GM21447 (cell line): ENCODE measurements around the gene PRSS8.
A peak's percentile ranks its signal among the peaks of the same experiment; 100 is the strongest.
"Not testable (repeated sequence)": the region's sequence is repeated elsewhere in the genome, so short reads cannot be mapped to it uniquely, and the experiment has no call there.

Experiments
- ATAC-seq: cut with Tn5 transposase; IDR thresholded peaks from one replicate; pipeline ENCODE4 v1.9.1; 2021; ENCODE audit not compliant: unreplicated experiment

The PRSS8 gene

DNA sequence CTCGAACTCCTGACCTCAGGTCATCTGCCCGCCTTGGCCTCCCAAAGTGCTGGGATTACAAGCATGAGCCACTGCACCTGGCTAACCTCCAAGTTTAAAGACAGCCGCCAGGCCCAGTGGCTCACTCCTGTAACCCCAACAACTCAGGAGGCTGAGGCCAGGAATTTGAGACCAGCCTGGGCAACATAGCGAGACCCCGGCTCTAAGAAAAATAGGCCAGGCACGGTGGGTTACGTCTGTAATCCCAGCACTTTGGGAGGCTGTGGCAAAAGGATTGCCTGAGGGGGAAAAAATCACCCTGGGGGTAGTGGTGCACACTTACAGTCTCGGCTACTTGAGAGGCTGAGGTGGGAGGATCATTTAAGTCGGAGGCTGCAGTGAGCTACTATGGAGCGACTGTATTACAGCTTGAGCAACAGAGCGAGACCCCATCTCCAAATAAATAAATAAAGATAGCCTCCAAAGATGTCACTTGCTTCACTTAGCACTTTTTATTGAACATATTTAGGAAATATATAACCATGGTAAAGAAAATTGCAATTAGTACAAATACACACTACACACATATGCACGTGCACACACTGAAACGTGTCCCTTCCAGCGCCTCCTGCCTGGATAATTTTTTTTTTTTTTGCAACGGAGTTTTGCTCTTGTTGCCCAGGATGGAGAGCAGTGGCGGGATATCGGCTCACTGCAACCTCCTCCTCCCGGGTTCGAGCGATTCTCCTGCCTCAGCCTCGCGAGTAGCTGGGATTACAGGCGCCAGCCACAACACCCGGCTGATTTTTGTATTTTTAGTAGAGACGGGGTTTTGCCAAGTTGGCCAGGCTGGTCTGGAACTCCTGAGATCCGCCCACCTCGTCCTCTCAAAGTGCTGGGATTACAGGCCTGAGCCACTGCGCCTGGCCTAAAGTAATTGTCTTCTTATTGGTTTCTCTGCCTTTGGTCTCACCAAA lies 28.7 kb downstream of the PRSS8 start:
- no peak for ATAC-seq

DNA sequence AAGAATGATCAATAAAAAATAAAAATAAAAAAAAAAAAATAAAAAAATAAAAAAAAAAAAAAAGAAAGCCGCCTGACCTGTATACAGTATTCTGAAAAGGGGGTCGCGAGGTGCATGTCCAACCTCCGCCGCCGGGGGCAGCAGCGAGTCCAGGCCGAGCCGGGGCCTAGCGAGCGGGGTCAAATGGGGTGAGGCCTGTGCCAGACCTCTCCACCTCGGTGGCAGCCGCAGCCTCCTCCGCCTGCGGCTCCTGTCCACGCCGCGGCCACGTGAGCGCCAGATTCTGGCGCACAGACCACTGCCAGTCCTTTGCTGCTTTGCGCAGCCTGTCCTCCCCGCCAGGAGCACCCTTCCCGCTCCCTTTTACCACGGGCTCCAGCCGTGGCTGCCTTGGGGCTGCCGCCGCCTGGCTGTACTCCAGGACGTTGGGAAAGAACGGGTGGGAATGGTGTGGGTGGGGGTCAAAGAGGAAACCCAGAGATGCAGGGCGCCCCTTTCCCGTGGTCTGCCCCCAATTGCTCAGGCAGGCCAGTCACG lies 29.8 kb downstream of the PRSS8 start:
- ATAC-seq = no peak

DNA sequence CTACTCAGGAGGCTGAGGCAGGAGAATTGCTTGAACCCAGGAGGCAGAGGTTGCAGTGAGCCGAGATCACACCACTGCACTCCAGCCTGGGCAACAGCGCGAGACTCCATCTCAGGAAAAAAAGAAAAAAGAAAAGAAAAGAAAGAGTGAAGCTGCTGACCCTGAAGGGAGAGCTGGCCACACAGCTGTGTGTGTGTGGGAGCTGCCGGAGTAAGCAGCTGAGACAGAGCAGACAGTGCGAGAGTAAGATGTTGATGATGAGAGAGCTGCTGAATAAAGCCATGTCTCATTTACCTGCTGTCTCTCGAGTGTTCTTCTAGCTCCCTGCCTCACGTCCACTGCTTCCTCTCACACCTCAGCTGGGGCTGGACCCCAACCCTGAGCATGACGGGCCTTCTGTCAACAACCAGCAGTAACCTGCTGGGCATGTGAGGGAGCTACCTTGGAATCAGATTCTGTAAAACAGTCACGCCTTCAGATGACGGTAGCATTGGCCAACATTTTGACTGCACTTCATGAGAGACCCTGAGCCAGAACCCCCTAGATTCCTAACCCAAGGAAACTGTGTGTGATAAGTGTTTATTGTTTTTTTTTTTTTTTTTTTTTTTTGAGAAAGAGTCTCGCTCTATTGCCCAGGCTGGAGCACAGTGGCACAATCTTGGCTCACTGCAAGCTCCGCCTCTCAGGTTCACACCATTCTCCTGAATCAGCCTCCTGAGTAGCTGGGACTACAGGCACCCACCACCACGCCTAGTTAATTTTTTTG lies 34.5 kb downstream of the PRSS8 start:
- ATAC-seq = not testable (repeated sequence)

DNA sequence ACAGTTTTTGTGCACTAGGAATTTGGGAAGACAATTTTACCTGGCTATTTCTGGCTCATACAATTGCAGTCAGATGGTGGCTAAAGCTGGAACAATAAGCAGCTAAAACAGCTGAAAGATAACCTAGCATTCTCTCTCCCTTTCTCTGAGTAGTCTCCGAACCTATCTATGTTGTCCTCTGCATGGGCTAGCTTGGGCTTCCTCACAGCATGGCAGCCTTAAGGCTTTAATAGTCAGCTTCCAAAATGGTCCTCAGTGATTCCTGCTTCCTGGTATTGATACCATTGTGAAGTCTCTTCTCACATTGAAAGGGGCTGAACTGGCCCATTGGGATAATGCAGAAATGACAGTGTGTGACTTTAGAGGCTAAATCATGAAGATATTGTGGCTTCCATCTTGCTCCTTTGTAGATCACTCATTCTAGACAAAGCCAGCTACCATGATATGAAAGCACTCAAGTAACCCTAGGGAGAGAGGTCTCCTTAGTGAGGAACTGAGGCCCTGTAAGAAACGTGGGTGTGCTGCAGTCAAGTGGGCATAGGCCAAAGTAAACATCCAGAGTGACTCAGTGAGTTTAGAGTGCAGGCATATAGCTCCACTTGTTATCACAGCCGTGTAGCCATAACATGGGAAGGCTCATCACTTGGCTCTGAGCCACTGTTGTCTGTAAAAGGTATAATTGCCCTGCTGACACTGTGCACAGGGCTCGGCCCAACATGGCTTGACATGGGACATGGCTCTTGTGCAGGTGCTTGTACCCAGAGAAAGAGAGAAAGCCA lies 35.5 kb downstream of the PRSS8 start:
- ATAC-seq = no peak

DNA sequence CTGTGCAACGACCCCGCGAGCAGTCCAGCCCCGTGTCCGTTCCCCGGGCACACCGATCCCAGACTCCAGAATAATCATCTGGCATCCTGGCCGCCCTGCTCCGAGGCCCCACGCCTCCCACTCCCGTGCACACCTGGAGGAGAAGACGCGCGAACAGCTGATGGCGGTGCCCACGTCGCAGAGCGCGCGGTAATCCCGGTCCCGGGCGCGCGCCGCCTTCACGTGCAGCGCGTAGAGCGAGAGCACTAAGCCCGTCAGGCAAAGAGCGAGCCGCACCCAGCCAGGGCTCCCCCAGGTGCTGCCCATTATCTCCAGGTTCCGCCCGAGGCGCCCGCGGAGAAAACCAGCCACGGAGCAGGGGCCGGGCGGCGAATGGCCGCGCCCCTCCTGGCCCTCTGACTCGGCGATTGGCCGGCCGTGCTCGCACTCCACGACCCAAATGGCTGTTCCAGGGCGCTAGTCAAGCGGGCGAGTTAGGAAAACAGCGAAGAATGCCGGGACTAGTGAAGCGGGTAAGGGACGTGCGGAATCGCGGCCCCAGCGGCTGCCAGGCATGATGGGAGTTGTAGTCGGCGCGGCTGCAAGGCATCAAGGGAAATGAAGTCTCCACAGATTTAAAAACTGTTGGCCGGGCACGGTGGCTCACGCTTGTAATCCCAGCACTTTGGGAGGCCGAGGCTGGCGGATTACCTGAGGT lies 41.0 kb downstream of the PRSS8 start, which contains the start of gene VKORC1:
TSS of gene VKORC1 (minus strand) at position 374 of the 697 bp plus-strand sequence. CDS start at position 306, 68 bp downstream.
- peak; percentile 78 for ATAC-seq

DNA sequence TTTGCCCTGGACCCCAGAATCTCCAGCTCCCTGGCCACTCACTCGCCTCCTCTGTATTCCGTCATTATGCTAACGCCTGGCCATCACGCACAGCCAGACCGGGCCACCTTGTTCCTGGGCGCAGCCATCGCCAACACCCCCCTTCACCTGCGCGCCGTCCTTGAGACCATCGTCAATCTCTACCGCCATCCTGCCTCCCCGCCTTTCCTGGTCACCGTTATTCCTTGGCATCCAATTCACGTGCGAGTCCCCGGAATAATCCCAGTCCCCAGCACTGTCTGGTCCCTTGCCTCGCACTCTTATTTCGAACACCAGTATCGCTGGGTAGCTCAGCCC lies 41.5 kb downstream of the PRSS8 start:
- peak; percentile 17 for ATAC-seq

DNA sequence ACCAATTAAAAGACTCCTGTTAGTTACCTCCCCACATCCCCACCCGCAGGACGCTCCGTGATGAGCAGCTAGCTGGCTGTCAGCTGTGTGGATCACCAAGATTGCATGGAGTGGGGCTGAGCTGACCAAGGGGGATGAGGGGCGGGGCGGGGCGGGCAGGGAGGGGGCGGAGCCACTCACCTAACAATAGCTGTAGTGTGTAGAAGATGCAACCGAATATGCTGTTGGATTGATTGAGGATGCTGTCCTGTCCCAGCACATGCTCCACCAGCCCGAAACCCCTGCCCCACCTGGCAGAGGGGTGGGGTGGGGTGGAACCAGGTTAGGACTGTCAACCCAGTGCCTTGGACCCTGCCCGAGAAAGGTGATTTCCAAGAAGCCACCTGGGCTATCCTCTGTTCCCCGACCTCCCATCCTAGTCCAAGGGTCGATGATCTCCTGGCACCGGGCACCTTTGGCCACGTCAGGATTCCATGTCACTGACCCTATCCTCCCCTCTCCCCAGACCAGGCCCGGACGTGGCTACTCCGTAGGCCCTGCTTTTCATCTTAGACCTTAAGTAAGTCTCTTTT lies 42.3 kb downstream of the PRSS8 start:
- no peak for ATAC-seq

DNA sequence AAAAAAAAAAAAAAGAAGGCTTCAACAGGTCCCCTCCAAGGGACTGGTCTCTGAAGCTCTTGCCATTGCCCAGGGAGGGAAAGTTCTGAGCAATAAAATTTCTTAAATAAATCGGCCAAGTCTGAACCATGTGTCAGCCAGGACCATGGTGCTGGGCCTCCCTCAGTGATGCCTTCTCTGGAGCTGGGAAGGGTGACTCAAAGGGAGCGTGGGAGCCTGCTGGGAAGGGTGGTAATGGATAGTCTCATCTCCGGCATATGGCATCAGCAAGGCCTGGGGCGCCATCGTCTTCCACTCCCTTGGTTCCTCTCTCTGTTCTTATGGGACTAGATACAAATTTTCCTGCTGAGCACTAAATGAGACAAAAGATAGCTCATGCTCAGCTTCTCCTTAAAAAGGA lies 43.2 kb downstream of the PRSS8 start:
- ATAC-seq = no peak

DNA sequence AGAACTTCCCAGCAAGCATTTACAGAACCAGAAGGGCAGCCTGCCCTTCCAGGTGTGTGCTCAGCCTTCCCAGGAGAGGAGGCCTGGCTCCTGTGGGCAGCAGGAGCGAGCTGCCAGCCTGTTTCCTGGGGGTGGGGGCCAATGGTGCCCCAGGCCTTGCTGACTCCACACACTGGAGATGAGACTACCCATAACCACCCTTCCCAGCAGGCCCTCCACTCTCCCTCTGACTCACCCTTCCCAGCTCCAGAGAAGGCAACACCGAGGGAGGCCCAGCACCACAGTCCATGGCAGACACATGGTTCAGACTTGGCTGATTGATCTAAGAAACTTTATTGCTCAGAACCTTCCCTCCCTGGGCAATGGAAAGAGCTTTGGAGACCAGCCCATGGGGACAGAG lies 45.0 kb downstream of the PRSS8 start:
- ATAC-seq = no peak

DNA sequence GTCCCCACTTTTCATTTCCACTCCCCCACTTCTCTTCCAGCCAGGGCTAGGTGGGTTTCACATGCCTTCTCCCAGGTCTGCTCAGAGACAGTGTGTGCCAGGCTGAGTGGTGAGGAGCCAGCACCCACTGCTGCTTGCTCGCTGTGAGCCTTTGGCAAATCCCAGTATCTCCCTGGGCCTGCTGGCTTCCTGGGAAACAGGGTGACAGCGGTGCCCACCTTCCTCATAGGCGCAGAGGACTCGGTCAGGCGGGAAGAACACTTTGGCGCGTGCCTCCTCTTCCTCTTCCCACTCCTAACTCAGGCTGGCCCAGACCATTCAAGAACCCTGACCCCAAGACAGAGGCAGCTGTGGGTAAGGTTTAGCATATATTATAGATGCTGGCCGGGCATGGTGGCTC lies 46.3 kb downstream of the PRSS8 start:
- no peak for ATAC-seq

DNA sequence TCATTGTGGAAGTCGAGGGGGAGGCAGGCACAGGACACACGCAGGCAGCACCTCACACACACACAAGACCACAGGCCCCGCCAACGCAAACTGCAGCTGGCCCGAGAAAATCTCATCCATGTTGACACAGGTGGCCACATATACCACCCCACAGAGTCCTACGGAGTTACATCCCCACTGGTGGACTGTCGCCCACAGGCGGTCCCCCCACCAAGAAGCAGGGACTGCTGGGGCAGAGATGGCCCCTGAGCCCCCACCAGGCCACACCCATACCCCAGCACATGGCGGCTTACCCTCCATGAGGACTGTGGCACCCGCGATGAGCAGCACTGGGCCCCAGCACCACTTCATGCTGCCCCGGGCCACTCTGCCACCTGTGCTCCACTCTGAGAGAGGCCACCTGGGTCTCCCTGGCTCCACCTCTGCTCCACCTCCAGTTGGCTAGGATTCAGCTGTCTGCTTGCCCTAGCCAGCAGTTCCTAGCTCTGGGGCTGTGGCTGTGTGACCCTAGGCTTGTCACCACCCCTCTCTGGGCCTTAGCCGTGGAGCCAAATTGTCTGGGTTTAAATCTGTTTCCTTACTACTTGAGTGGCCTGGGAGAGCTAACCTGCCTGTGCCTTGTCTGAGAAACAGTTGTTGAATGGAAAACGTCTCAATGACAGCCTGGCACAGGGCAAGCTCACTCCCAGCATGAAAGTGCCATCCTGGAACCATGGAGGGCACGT lies 46.9 kb downstream of the PRSS8 start, which contains the start of gene PRSS53:
TSS of gene PRSS53 (minus strand) at position 485 of the 725 bp plus-strand sequence. CDS start at position 351, 134 bp downstream.
- ATAC-seq = no peak

DNA sequence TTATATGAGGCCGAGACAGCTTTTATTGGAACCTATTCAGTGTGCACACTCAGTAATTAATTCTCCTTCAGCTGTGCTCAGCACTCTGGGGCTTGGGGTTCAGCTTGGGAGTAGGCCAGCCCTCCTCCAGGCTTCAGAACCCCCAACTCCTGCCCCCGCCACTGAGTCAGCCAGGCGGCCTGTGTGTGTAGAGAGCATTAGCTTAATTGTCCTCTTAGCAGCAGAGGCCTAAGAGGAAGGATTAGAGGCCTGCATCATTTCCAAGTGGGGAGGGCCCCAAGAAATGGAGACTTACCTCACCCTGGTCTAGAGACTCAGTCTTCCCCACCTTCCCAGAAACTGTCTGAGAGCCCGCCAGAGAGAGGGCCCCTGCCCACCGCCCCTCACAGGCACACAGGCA lies 47.6 kb downstream of the PRSS8 start:
- ATAC-seq = no peak

DNA sequence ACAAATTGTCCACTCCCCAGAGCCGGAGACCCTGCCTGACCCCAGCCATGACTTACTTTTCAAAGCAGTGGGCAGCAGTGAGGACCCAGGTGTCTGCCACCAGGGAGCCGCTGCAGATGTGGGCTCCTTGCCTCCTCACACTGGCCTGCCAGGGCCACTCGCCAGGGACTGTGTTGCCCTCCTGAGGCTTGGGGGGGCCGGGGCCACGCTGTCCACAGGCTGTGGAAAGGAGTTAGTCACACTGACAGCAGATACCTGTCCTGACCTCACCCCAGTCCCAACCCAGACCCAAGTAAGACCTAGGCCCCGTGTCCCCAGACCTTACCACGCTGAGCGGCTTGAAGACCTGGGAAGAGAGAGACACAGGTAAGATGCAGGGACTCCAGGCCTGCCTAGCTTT lies 48.0 kb downstream of the PRSS8 start:
- no peak for ATAC-seq

DNA sequence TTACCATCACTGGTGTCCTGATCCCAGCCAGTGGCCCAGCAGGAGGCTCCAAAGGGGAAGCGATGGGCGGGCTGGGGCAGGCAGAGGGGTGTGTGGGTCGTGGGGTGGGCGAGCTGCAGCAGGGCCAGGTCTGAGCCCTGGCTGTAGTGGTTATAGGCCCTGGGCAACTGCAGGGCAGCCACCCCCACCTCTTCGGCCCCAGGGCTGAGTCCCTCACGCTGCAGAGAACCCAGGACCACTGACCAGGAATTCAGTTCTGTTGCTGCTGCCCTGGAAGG lies 49.0 kb downstream of the PRSS8 start:
- no peak for ATAC-seq

DNA sequence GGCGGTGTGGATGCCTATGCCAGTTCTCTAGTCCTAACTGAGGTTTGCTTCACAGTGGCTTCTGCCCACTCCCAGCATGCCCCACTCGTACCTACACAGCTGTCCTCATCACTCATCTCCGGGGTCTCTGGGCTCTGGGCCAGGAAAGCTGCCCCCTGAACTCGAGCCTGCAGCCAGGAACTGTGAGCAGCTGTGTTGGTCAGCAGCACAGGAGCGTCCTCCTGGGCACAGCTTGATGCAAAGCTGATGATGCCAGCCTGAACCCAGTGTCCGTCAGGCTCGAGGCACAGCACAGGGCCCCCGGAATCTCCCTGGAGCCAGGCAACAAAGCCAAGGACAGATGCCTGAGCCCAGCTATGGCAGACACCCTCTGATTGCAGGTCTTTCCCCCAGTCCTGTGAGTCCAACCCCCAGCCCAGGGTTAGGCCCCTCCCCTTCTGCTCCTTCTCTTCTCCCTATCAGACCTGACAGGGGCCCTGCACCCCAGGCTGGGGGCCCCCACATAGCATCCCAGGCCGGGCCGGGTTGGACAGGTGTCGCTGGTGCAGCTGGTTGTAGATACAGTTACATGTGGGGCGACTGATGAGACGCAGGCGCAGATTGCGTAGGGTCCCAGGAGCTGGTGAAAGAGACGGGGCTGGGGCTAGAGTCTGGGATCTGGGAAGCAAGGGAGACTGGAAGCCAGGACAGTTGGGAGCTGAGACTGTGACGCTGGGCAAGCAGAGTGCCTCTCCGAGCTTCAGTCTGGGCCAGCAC lies 49.5 kb downstream of the PRSS8 start:
- ATAC-seq = no peak

DNA sequence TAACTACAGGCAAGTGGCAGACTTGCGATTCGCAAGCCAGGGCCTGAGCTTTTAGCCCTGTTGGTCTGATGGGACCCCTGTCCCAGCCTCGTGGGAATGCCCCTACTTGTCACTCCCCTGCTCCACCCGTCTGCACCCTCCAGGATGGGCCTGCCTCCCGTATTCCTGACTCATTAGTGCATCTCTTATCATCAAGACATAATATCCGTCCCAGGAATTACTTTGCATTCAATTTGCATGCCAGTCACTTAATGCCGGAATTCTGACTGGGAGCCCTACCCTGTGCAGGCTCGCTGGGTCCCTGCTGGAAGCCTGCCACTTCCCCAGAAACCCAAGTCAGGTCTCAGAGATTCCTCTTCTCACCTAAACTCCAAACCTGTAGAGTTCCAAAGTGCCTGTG lies 50.1 kb downstream of the PRSS8 start:
- no peak for ATAC-seq

DNA sequence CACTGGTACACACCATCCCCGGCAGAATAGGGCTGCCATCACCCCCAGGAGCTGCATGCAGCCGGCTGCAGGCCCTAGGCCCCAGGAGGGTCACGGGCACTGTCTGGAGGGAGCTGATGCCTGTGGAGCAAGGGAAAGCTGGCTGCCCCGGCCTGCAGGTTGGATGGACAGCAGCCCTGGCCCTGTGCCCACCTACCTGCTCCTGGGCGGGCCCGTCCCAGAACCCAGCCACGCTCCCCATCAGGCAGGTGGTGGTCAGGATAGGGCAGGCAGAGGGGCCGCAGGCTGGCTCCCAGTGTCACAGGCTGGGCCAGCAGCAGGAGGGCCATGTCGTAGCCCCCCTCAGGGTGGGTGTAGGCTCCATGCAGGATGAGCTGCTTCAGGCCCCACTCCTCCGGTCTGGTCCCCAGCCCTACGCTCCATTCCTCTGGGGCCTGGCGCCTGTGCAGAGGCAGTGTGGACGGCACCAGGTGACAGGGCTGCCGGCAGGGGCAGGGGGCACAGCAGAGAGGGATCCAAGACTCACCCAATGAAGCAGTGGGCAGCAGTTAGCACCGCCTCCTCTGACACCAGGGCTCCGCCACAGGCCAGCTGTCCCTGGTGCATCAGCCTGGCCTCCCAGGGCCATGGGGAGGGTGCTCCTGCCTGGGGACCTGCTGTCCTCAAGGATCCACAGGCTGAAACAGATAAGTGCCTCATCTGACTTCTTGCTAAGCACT lies 50.8 kb downstream of the PRSS8 start:
- ATAC-seq = no peak

DNA sequence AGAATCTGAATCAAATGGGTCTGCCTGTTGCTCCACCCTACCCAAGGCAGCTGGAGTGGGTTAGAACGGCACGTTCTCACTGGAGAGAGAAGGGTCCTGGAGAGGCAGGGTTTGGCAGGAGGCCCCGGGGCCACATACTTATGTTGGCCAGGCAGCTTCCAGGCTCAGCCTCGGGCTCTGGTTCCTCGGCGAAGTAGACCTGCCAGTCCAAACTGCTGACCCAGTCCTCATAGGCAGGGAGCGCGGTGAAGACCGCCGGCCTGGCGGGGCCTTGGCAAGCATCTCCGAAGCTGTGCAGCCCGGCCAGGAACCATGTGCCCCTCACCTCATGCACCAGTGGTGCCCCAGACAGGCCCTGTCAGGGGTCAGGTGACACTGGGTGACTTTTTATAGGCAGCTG lies 51.5 kb downstream of the PRSS8 start:
- ATAC-seq = no peak
